ENCODE results near the gene BTLA. TPM values are rescaled to one million over a fixed set of nuclear protein-coding genes. Genes with fewer than 3 reads are reported as not detected.

Gene BTLA
- total and polyA plus RNA-seq, 2 of the 13 experiments (the other 11 are each of a cell fraction or from before 2014, with no cell fraction given), result not detected

DNA sequence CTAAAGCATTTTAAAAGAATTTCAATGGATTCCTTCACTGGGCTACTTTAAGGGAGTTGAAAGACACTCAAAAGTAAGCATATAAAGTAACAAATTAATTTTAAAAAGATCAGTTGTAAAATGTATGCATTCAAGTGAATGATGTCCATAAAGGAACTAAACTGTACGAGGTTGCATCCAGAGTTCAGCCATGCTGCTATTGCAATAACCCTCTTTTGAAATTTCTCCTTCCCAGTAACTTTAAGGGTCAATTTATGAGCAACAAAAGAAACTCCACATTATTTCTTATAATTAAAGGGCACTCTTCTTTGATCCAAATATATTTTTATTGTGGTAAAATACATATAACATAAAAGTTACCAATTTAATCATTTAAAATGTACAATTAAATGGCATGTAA lies 22.9 kb downstream of the BTLA start:
- FAIRE-seq (no peak), DNase-seq (ENCODE audit: low spot score) (no peak), ATAC-seq (no peak)
- in situ Hi-C loops (cut with HindIII; ENCODE audit: extremely low pct_ligation_motif_present, low pct_unique_long_range_greater_than_20kb), result no loop called here
- ChIA-PET POLR2A (no interaction called here), CTCF (ENCODE audit: low intra/inter-chr PET ratio, low total read pairs) (no interaction called here)
- intact Hi-C loops (cut with micrococcal nuclease; ENCODE audit: unreplicated experiment), result no loop called here
- Histone ChIP-seq H3K9ac (ENCODE audit: insufficient read depth, low read depth, low read length) (no peak overlapping the region), H2AFZ (ENCODE audit: low read length) (no peak overlapping the region), H4K20me1 (ENCODE audit: insufficient read depth, low read length) (0 out of 2 replicates have a peak, but pooled peaks cover 2% of the 10 kb centered on the region), H3K27me3 (ENCODE audit: control insufficient read depth in 1 of 2, insufficient read depth in 2 of 2, low read length in 2 of 2) (no peaks in the 10 kb centered on the region; a peak in 1 of 5 replicates), H3K4me2 (ENCODE audit: low read depth, low read length) (no peak overlapping the region), H3K79me2 (ENCODE audit: insufficient read depth, low read length) (no peaks in the 10 kb centered on the region), H3K36me3 (replicated peaks in 1 of 2; ENCODE audit: control insufficient read depth in 1 of 2, insufficient read depth in 2 of 2, low read length in 2 of 2) (no peaks in the 10 kb centered on the region), H3K4me1 (ENCODE audit: insufficient read depth, low read length) (peaks cover 20% of the 10 kb centered on the region), H3K27ac (ENCODE audit: extremely low read length, insufficient read depth, low read length) (no peak overlapping the region), H3K4me3 (replicated peaks in 1 of 3; ENCODE audit: insufficient read depth in 1 of 3, low read depth in 2 of 3, low read length in 3 of 3) (no peak overlapping the region), H3K9me3 (ENCODE audit: low read length) (no peaks in the 10 kb centered on the region)
- TF ChIP-seq MAFG (CRISPR knock-in tag; IDR thresholded peaks at IDR 0.05) (no peak), ELF4 (CRISPR knock-in tag; IDR thresholded peaks at IDR 0.05; ENCODE audit: borderline replicate concordance) (no peak), NFE2L2 (IDR thresholded peaks at IDR 0.05; ENCODE audit: low read length) (no peak)
- WGBS (ENCODE audit: low lambda C conversion rate), result 5% methylated on average over 1 of the region's 1 CpG
- no TSS peak for BruUV-seq (replicated peaks)

GRCh38 chr3:112474796-112475195 lies 24.5 kb downstream of the BTLA start:
- no peak for FAIRE-seq
- in situ Hi-C loops (cut with HindIII; ENCODE audit: extremely low pct_ligation_motif_present, low pct_unique_long_range_greater_than_20kb), result no loop called here

More at GRCh38 chr3:112474796-112475195, 24.5 kb downstream of the BTLA start:
- Histone ChIP-seq H3K9me3 (ENCODE audit: low read length) (no peaks in the 10 kb centered on the region), H3K79me2 (ENCODE audit: insufficient read depth, low read length) (no peaks in the 10 kb centered on the region), H3K4me1 (ENCODE audit: insufficient read depth, low read length) (peaks cover 20% of the 10 kb centered on the region), H3K36me3 (replicated peaks in 1 of 2; ENCODE audit: control insufficient read depth in 1 of 2, insufficient read depth in 2 of 2, low read length in 2 of 2) (no peaks in the 10 kb centered on the region), H3K27me3 (ENCODE audit: control insufficient read depth in 1 of 2, insufficient read depth in 2 of 2, low read length in 2 of 2) (no peaks in the 10 kb centered on the region), H2AFZ (ENCODE audit: low read length) (no peak overlapping the region), H3K9ac (ENCODE audit: insufficient read depth, low read depth, low read length) (no peak overlapping the region), H4K20me1 (ENCODE audit: insufficient read depth, low read length) (0 out of 2 replicates have a peak, but pooled peaks cover 2% of the 10 kb centered on the region), H3K27ac (ENCODE audit: extremely low read length, insufficient read depth, low read length) (no peak overlapping the region), H3K4me3 (replicated peaks in 1 of 3; ENCODE audit: insufficient read depth in 1 of 3, low read depth in 2 of 3, low read length in 3 of 3) (no peak overlapping the region), H3K4me2 (ENCODE audit: low read depth, low read length) (no peak overlapping the region)
- TF ChIP-seq CENPX (CRISPR knock-in tag; IDR thresholded peaks at IDR 0.05) (no peak), ZNF761 (CRISPR knock-in tag; conservative IDR thresholded peaks at IDR 0.05) (no peak), XBP1 (CRISPR knock-in tag; IDR thresholded peaks at IDR 0.05) (no peak), ZNF781 (CRISPR knock-in tag; IDR thresholded peaks at IDR 0.05; ENCODE audit: borderline replicate concordance, not compliant biosample characterization) (no peak), ZNF12 (CRISPR knock-in tag; IDR thresholded peaks at IDR 0.05) (no peak), DNMT3B (CRISPR knock-in tag; conservative IDR thresholded peaks at IDR 0.05) (no peak), TERF1 (CRISPR knock-in tag; IDR thresholded peaks at IDR 0.05) (no peak), RBAK (CRISPR knock-in tag; IDR thresholded peaks at IDR 0.05) (no peak), BRCA1 (CRISPR knock-in tag; IDR thresholded peaks at IDR 0.05) (no peak), RBM39 (IDR thresholded peaks at IDR 0.05; ENCODE audit: low read depth, low read length, poor library complexity, severe bottlenecking) (no peak), ZNF788 (CRISPR knock-in tag; IDR thresholded peaks at IDR 0.05; ENCODE audit: borderline replicate concordance) (no peak), ELK4 (CRISPR knock-in tag; IDR thresholded peaks at IDR 0.05; ENCODE audit: borderline replicate concordance) (no peak), MAFG (CRISPR knock-in tag; IDR thresholded peaks at IDR 0.05) (no peak)
- no peak for ATAC-seq
- ChIA-PET CTCF (ENCODE audit: low intra/inter-chr PET ratio, low total read pairs) (no interaction called here), POLR2A (no interaction called here)
- no TSS peak for BruUV-seq (replicated peaks)
- intact Hi-C loops (cut with micrococcal nuclease; ENCODE audit: unreplicated experiment), result no loop called here
- DNase-seq (ENCODE audit: low spot score), result no peak
- 37% methylated on average over 2 of the region's 2 CpGs for WGBS (ENCODE audit: low lambda C conversion rate)

Measured in HepG2 (cell line).